IMR-90 (cell line): ENCODE measurements around the gene MDC1. TPM values are rescaled to one million over a fixed set of nuclear protein-coding genes. Genes with fewer than 3 reads are reported as not detected.

Source experiments
- ATAC-seq: fragments of 200-7000 bp; cut with Tn5 transposase; 2 replicates; pipeline ENCODE4 v1.9.1; 2020; ENCODE audit warnings: low read depth, mild to moderate bottlenecking, moderate library complexity
- BruUV-seq: library from RNA; stranded (reverse); fragments of 400-500 nt; replicated peaks from 2 replicates; lab custom pipeline; 2021; lab: Mats Ljungman, UMichigan
- CTCF ChIA-PET: fragments of 300-600 bp; formaldehyde crosslinking; extraction: SDS; loops from one replicate; lab custom pipeline; 2021; ENCODE audit warnings: antibody characterized with exemption; lab: Yijun Ruan, JAX
- POLR2A ChIA-PET: fragments of 300-600 bp; sonication (Branson Sonifier 250); formaldehyde crosslinking; loops from one replicate; lab custom pipeline; 2022; ENCODE audit warnings: antibody characterized with exemption; ENCODE audit not compliant: unreplicated experiment; lab: Charles Lee
- DNase-seq: peaks from one replicate; pipeline ENCODE4 v3.0.0; 2013
- H2AFZ ChIP-seq: replicated peaks from 2 replicates; pipeline ENCODE3; 2013; ENCODE audit warnings: low read length, mild to moderate bottlenecking; ENCODE audit not compliant: poor library complexity
- H2AK5ac ChIP-seq: 2 replicates; pipeline ENCODE4 v1.6.1; 2013; ENCODE audit warnings: low read depth, low read length, inconsistent platforms
- H2AK9ac ChIP-seq: replicated peaks from 2 replicates; pipeline ENCODE3; 2013; ENCODE audit warnings: mild to moderate bottlenecking, low read depth, low read length, moderate library complexity; ENCODE audit not compliant: poor library complexity
- H2BK120ac ChIP-seq: 2 replicates; pipeline ENCODE4 v1.6.1; 2013; ENCODE audit warnings: low read depth, low read length, inconsistent platforms
- H2BK15ac ChIP-seq: 3 replicates; pipeline ENCODE4 v1.6.1; 2013; ENCODE audit warnings: low read depth, low read length, inconsistent platforms
- H2BK20ac ChIP-seq: 2 replicates; pipeline ENCODE4 v1.6.1; 2013; ENCODE audit warnings: low read depth, mild to moderate bottlenecking, inconsistent platforms, low read length, moderate library complexity
- H2BK5ac ChIP-seq: 2 replicates; pipeline ENCODE4 v1.6.1; 2013; ENCODE audit warnings: mild to moderate bottlenecking, low read depth, low read length, inconsistent platforms; ENCODE audit not compliant: poor library complexity, severe bottlenecking
- H3K14ac ChIP-seq: replicated peaks from 2 replicates; pipeline ENCODE4 v1.6.1; 2013; ENCODE audit warnings: low read depth, low read length, inconsistent platforms
- H3K18ac ChIP-seq: 2 replicates; pipeline ENCODE4 v1.6.1; 2013; ENCODE audit warnings: low read depth, low read length, control low read depth
- H3K23ac ChIP-seq: 2 replicates; pipeline ENCODE4 v1.6.1; 2013; ENCODE audit warnings: low read depth, low read length, inconsistent platforms
- H3K27ac ChIP-seq: 2 replicates; pipeline ENCODE4 v1.5.1; 2013; ENCODE audit warnings: mild to moderate bottlenecking, control low read depth, low read length; ENCODE audit not compliant: insufficient read depth
- H3K27me3 ChIP-seq: 2 replicates; pipeline ENCODE4 v1.6.1; 2013; ENCODE audit warnings: low read length; ENCODE audit not compliant: control insufficient read depth, insufficient read depth
- H3K36me3 ChIP-seq: 2 replicates; pipeline ENCODE4 v1.6.1; 2013; ENCODE audit warnings: low read length, mixed read lengths; ENCODE audit not compliant: control insufficient read depth, insufficient read depth
- H3K4ac ChIP-seq: 2 replicates; pipeline ENCODE4 v1.6.1; 2013; ENCODE audit warnings: low read depth, low read length, inconsistent platforms
- H3K4me1 ChIP-seq: 2 replicates; pipeline ENCODE4 v1.6.1; 2013; ENCODE audit warnings: low read length, mixed read lengths; ENCODE audit not compliant: control insufficient read depth, insufficient read depth
- H3K4me2 ChIP-seq: 2 replicates; pipeline ENCODE4 v1.6.1; 2013; ENCODE audit warnings: low read depth, mild to moderate bottlenecking, control low read depth, low read length, moderate library complexity
- H3K4me3 ChIP-seq: 2 replicates; pipeline ENCODE4 v1.5.1; 2013; ENCODE audit warnings: low read depth, mild to moderate bottlenecking, control low read depth, low read length, moderate library complexity; ENCODE audit not compliant: insufficient read depth
- H3K56ac ChIP-seq: 2 replicates; pipeline ENCODE4 v1.6.1; 2013; ENCODE audit warnings: low read length, inconsistent platforms; ENCODE audit not compliant: insufficient read depth; ENCODE audit errors: extremely low read depth
- H3K79me1 ChIP-seq, 2 experiments: 2 replicates each; pipeline ENCODE4 v1.6.1; 2013; ENCODE audit warnings: low read length in 2 of 2, inconsistent platforms in 1 of 2, low read depth in 1 of 2
- H3K9ac ChIP-seq: 2 replicates; pipeline ENCODE4 v1.6.1; 2013; ENCODE audit warnings: low read depth, low read length, control low read depth
- H3K9me1 ChIP-seq: 2 replicates; pipeline ENCODE4 v1.6.1; 2013; ENCODE audit warnings: low read length, inconsistent platforms; ENCODE audit not compliant: insufficient read depth
- H3K9me3 ChIP-seq: 2 replicates; pipeline ENCODE4 v1.6.1; 2013; ENCODE audit warnings: low read length; ENCODE audit not compliant: control insufficient read depth, insufficient read depth
- H4K20me1 ChIP-seq: 2 replicates; pipeline ENCODE4 v1.6.1; 2013; ENCODE audit warnings: low read length, inconsistent platforms; ENCODE audit not compliant: insufficient read depth
- H4K5ac ChIP-seq: 2 replicates; pipeline ENCODE4 v1.6.1; 2013; ENCODE audit warnings: mild to moderate bottlenecking, low read depth, low read length, control low read depth
- H4K8ac ChIP-seq, 2 experiments: 2 replicates each; pipeline ENCODE4 v1.6.1; 2013; ENCODE audit warnings: low read depth in 2 of 2, low read length in 2 of 2, control low read depth in 1 of 2, inconsistent platforms in 1 of 2
- H4K91ac ChIP-seq: 2 replicates; pipeline ENCODE4 v1.6.1; 2013; ENCODE audit warnings: low read depth, low read length, inconsistent platforms; ENCODE audit not compliant: insufficient read depth
- NFE2L2 ChIP-seq: fragments of 150-350 bp; IDR thresholded peaks from 2 replicates; pipeline ENCODE4 v1.6.1; 2016; ENCODE audit warnings: low read depth, mild to moderate bottlenecking, low read length
- WGBS, 2 experiments: methylation state at CpG; one replicate each; pipeline versions ENCODE4 v1.1.5 to v1.1.7; 2013; ENCODE audit warnings: missing lambda C conversion rate in 2 of 2; ENCODE audit not compliant: insufficient read length in 1 of 2; ENCODE audit errors: extremely low coverage in 2 of 2; 5-methylcytosine and 5-hydroxymethylcytosine counted together
- dilution Hi-C: fragments of 300-500 bp; cut with HindIII; formaldehyde crosslinking; loops from one replicate; pipeline ENCODE4 v1.14.3; 2018; ENCODE audit warnings: low sequenced_read_pairs; ENCODE audit not compliant: unreplicated experiment
- in situ Hi-C: fragments of 300-500 bp; cut with MboI; formaldehyde crosslinking; loops from 3 replicates; pipeline ENCODE4 v1.14.3; 2019; ENCODE audit warnings: low sequenced_read_pairs, inconsistent platforms, mixed read lengths
- intact Hi-C: fragments of 100-400 bp; cut with micrococcal nuclease; formaldehyde crosslinking; loops from 2 replicates; pipeline ENCODE4 v1.10.0; 2022
- polyA plus RNA-seq, 3 experiments: library from polyadenylated mRNA; depleted of rRNA; stranded (reverse); fragments of >200 nt; gene quantifications; 2 replicates each; pipeline ENCODE4 v1.2.3, GENCODE V29; 2012; ENCODE audit warnings: low replicate concordance in 1 of 3
- total RNA-seq: library from RNA; depleted of rRNA; stranded (reverse); fragments of >200 nt; gene quantifications from 2 replicates; pipeline ENCODE4 v1.2.3, GENCODE V29; 2012
- TF ChIP-seq, protein P1 (sequence below): conservative IDR thresholded peaks from 2 replicates; pipeline ENCODE4 v1.5.1; 2012; ENCODE audit warnings: mild to moderate bottlenecking, low read depth, low read length, improper control_type of control experiment

Gene MDC1
- total and polyA plus RNA-seq, 2 of the 4 experiments (the other 2 are of a cell fraction) = 4.5 to 12.1 TPM

- H3K4me2 ChIP-seq = no peak overlapping the region
- peak overlapping the region; percentile 90 for H3K18ac ChIP-seq
- H3K4ac ChIP-seq = peak overlapping the region; percentile 90
- H3K4me1 ChIP-seq = peaks cover 25% of the 10 kb centered on the region
- peaks cover 5% of the 10 kb centered on the region; the same call in 1 of the 2 replicates for H4K20me1 ChIP-seq
- POLR2A ChIA-PET = interaction anchor here (0.6 to 1.1 kb wide), 2 partner anchors 16 to 37 kb away, joined by 3 to 7 read pairs; no protein-coding TSS in a partner anchor
- no peaks in the 10 kb centered on the region for H3K9me3 ChIP-seq
- H3K9me1 ChIP-seq = peaks cover 29% of the 10 kb centered on the region
- H4K8ac ChIP-seq = peak overlapping the region; percentile 85 to 88
- peak overlapping the region; percentile 16 for H2AFZ ChIP-seq
- peak overlapping the region; percentile 89 for H2BK5ac ChIP-seq
- BruUV-seq = no TSS peak
- CTCF ChIA-PET = no interaction called here
- peak overlapping the region; percentile 92 for H2BK120ac ChIP-seq
- peak overlapping the region; percentile 73 for H3K14ac ChIP-seq
- peak overlapping the region; percentile 8; the same call in 1 of the 2 replicates for H3K23ac ChIP-seq
- H2AK9ac ChIP-seq = peak overlapping the region; percentile 8
- peak overlapping the region; percentile 51 for H3K9ac ChIP-seq
- ATAC-seq (peak; percentile 31), DNase-seq (peak; percentile 54)
- peak overlapping the region; percentile 86 for H4K91ac ChIP-seq
- H3K27me3 ChIP-seq = no peaks in the 10 kb centered on the region
- WGBS, 2 experiments = no CpG with 5 or more reads among the region's 8 CpGs
- no peaks in the 10 kb centered on the region for H3K36me3 ChIP-seq
- H2BK20ac ChIP-seq = peak overlapping the region; percentile 68
- TF ChIP-seq, protein P1, sequence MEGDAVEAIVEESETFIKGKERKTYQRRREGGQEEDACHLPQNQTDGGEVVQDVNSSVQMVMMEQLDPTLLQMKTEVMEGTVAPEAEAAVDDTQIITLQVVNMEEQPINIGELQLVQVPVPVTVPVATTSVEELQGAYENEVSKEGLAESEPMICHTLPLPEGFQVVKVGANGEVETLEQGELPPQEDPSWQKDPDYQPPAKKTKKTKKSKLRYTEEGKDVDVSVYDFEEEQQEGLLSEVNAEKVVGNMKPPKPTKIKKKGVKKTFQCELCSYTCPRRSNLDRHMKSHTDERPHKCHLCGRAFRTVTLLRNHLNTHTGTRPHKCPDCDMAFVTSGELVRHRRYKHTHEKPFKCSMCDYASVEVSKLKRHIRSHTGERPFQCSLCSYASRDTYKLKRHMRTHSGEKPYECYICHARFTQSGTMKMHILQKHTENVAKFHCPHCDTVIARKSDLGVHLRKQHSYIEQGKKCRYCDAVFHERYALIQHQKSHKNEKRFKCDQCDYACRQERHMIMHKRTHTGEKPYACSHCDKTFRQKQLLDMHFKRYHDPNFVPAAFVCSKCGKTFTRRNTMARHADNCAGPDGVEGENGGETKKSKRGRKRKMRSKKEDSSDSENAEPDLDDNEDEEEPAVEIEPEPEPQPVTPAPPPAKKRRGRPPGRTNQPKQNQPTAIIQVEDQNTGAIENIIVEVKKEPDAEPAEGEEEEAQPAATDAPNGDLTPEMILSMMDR = peak; percentile 21; the same call in 1 of the 2 replicates
- no peak for TF ChIP-seq NFE2L2
- H3K27ac ChIP-seq = peak overlapping the region; percentile 90
- peak overlapping the region; percentile 58 for H2AK5ac ChIP-seq
- intact Hi-C loops (no loop called here), dilution Hi-C loops (no loop called here), in situ Hi-C loops (no loop called here)
- H3K79me1 ChIP-seq = peaks cover 0 to 32% of the 10 kb centered on the region in 2 experiments; a peak in 2 of 4 replicates
- H4K5ac ChIP-seq = peak overlapping the region; percentile 89
- H3K56ac ChIP-seq = peak overlapping the region; percentile 13
- H3K4me3 ChIP-seq = no peak overlapping the region
- peak overlapping the region; percentile 60 for H2BK15ac ChIP-seq
Measured at GRCh38 chr6:30763618-30764489, 46.8 kb upstream of the MDC1 start.
